Endothelial cell of umbilical vein (primary cell): ENCODE results near the gene DNAJC17. TPM values are rescaled to one million over a fixed set of nuclear protein-coding genes. Genes with fewer than 3 reads are reported as not detected.

Experiments used
- BruUV-seq: library from RNA; stranded (reverse); fragments of 400-500 nt; replicated peaks from 2 replicates; lab custom pipeline; 2021; lab: Mats Ljungman, UMichigan
- CTCF ChIA-PET: fragments of 300-600, 350-600 bp; sonication (Branson Sonifier 250); formaldehyde crosslinking; loops from one replicate; lab custom pipeline; 2021; ENCODE audit warnings: antibody characterized with exemption, inconsistent platforms; lab: Charles Lee
- POLR2A ChIA-PET: fragments of 300-600, 350-600 bp; sonication (Branson Sonifier 250); formaldehyde crosslinking; loops from one replicate; lab custom pipeline; 2021; ENCODE audit warnings: antibody characterized with exemption, inconsistent platforms; lab: Charles Lee
- DNase-seq: peaks from one replicate; pipeline ENCODE4 v3.0.0-alpha.2; 2011; ENCODE audit warnings: low read depth, low spot score
- FAIRE-seq: peaks from 2 replicates; lab custom pipeline; 2011; peaks lifted over from hg19 to GRCh38; lab: Jason Lieb, UNC
- H2AFZ ChIP-seq: 2 replicates; pipeline ENCODE4 v1.6.0; 2012; ENCODE audit warnings: low read depth, low read length, control low read depth, inconsistent platforms
- H3K27ac ChIP-seq: 2 replicates; pipeline ENCODE4 v1.5.1; 2011; ENCODE audit warnings: low read depth, mild to moderate bottlenecking, control low read depth, low read length, moderate library complexity; ENCODE audit not compliant: insufficient read depth
- H3K27me3 ChIP-seq, 2 experiments: 2 replicates each; pipeline versions ENCODE4 v1.6.0 to v1.6.1; 2011; ENCODE audit warnings: low read length in 2 of 2, mixed read lengths in 1 of 2; ENCODE audit not compliant: control insufficient read depth in 2 of 2, insufficient read depth in 2 of 2
- H3K36me3 ChIP-seq, 2 experiments: 2 replicates in 1 of 2; 3 replicates in 1 of 2; pipeline ENCODE4 v1.5.1; 2011; ENCODE audit warnings: low read length in 2 of 2, mild to moderate bottlenecking in 1 of 2, moderate library complexity in 1 of 2; ENCODE audit not compliant: control insufficient read depth in 2 of 2, insufficient read depth in 2 of 2; ENCODE audit errors: extremely low read depth in 1 of 2
- H3K4me1 ChIP-seq: 3 replicates; pipeline ENCODE4 v1.5.1; 2011; ENCODE audit warnings: mild to moderate bottlenecking, low read length; ENCODE audit not compliant: control insufficient read depth, insufficient read depth; ENCODE audit errors: extremely low read depth
- H3K4me2 ChIP-seq: 2 replicates; pipeline ENCODE4 v1.6.1; 2011; ENCODE audit warnings: low read length, control low read depth, mixed read lengths; ENCODE audit not compliant: insufficient read depth
- H3K4me3 ChIP-seq, 3 experiments: fragments of 200-600 bp in 1 of 3; sonication (generic), shearing (Covaris generic) in 1 of 3; replicated peaks in 1 of 3; 2 replicates each; pipeline ENCODE4 v1.5.1; 2011 to 2016; ENCODE audit warnings: control low read depth in 3 of 3, low read length in 3 of 3, mild to moderate bottlenecking in 2 of 3, inconsistent platforms in 1 of 3, low read depth in 1 of 3, moderate library complexity in 1 of 3; ENCODE audit not compliant: insufficient read depth in 1 of 3
- H3K79me2 ChIP-seq: 2 replicates; pipeline ENCODE4 v1.6.0; 2012; ENCODE audit warnings: low read length, inconsistent platforms; ENCODE audit not compliant: control insufficient read depth, insufficient read depth
- H3K9ac ChIP-seq: replicated peaks from 2 replicates; pipeline ENCODE3; 2011; ENCODE audit warnings: low read length, control low read depth; ENCODE audit not compliant: insufficient read depth; ENCODE audit errors: extremely low read depth
- H3K9me1 ChIP-seq: replicated peaks from 3 replicates; pipeline ENCODE4 v1.6.0; 2011; ENCODE audit warnings: mild to moderate bottlenecking, low read length; ENCODE audit not compliant: control insufficient read depth, insufficient read depth; ENCODE audit errors: extremely low read depth
- H3K9me3 ChIP-seq: replicated peaks from 2 replicates; pipeline ENCODE4 v1.5.1; 2012; ENCODE audit warnings: low read length, inconsistent platforms; ENCODE audit not compliant: control insufficient read depth, insufficient read depth
- H4K20me1 ChIP-seq: replicated peaks from 2 replicates; pipeline ENCODE3; 2011; ENCODE audit warnings: mild to moderate bottlenecking, low read length; ENCODE audit not compliant: control insufficient read depth, insufficient read depth; ENCODE audit errors: extremely low read depth
- EZH2 ChIP-seq: IDR thresholded peaks from 2 replicates; pipeline ENCODE4 v1.6.1; 2012; ENCODE audit warnings: borderline replicate concordance, low read depth, mild to moderate bottlenecking, moderate library complexity, low read length, inconsistent platforms; ENCODE audit not compliant: severe bottlenecking
- FOS ChIP-seq: IDR thresholded peaks from 2 replicates; pipeline ENCODE4 v1.6.1; 2011; ENCODE audit warnings: mild to moderate bottlenecking, low read length, moderate library complexity, borderline replicate concordance; ENCODE audit not compliant: insufficient read depth
- GATA2 ChIP-seq: IDR thresholded peaks from 2 replicates; pipeline ENCODE4 v1.7.0; 2011; ENCODE audit warnings: low read depth, mild to moderate bottlenecking, moderate library complexity, mixed read lengths, low read length; ENCODE audit not compliant: insufficient read length, insufficient read depth
- JUN ChIP-seq: IDR thresholded peaks from 2 replicates; pipeline ENCODE4 v1.6.1; 2011; ENCODE audit warnings: borderline replicate concordance, low read depth; ENCODE audit not compliant: insufficient read length, insufficient read depth
- MAX ChIP-seq: IDR thresholded peaks from 2 replicates; pipeline ENCODE4 v1.6.1; 2011; ENCODE audit not compliant: insufficient read depth, insufficient read length
- MYC ChIP-seq: IDR thresholded peaks from one replicate; pipeline ENCODE4 v1.6.1; 2011; ENCODE audit warnings: mild to moderate bottlenecking, low read depth, low read length
- POLR2A ChIP-seq: IDR thresholded peaks from 2 replicates; pipeline ENCODE4 v1.6.1; 2012; ENCODE audit warnings: low read depth, mild to moderate bottlenecking, control low read depth, low read length
- POLR2AphosphoS5 ChIP-seq: IDR thresholded peaks from 2 replicates; pipeline ENCODE4 v1.6.1; 2012; ENCODE audit warnings: low read depth, mild to moderate bottlenecking, control low read depth, low read length, moderate library complexity; ENCODE audit not compliant: insufficient read depth
- dilution Hi-C: fragments of 300-500 bp; cut with MboI; formaldehyde crosslinking; loops from one replicate; pipeline ENCODE4 v1.15.0; 2019; ENCODE audit warnings: low sequenced_read_pairs; ENCODE audit not compliant: extremely low pct_ligation_motif_present
- intact Hi-C: fragments of 100-400 bp; cut with micrococcal nuclease; formaldehyde crosslinking; loops from one replicate; pipeline ENCODE4 v1.10.0; 2022
- polyA plus RNA-seq, 4 experiments: library from polyadenylated mRNA; depleted of rRNA in 3 of 4; stranded (reverse) in 3 of 4; unstranded in 1 of 4; fragments of >200 nt; gene quantifications; 2 replicates each; pipeline versions ENCODE4 v1.2.1 to v1.2.3, GENCODE V29; 2011 to 2012; ENCODE audit warnings: missing spikeins in 1 of 4
- total RNA-seq: library from RNA; stranded (reverse); gene quantifications from 2 replicates; pipeline ENCODE4 v1.2.3, GENCODE V29; 2021
- TF ChIP-seq, protein P1 (sequence below), 2 donors: IDR thresholded peaks; 1 replicate in 1 of 2; 2 replicates in 1 of 2; pipeline ENCODE4 v1.5.1; 2011; ENCODE audit warnings: low read length in 2 of 2, mild to moderate bottlenecking in 2 of 2, moderate library complexity in 2 of 2, control low read depth in 1 of 2, inconsistent platforms in 1 of 2, low read depth in 1 of 2; ENCODE audit not compliant: insufficient read depth in 1 of 2; ENCODE audit errors: extremely low read depth in 1 of 2

The DNAJC17 gene
- total and polyA plus RNA-seq, 2 donors (not counting 3 experiments of a cell fraction or from before 2014, with no cell fraction given) = 30.7 to 46.4 TPM

DNA sequence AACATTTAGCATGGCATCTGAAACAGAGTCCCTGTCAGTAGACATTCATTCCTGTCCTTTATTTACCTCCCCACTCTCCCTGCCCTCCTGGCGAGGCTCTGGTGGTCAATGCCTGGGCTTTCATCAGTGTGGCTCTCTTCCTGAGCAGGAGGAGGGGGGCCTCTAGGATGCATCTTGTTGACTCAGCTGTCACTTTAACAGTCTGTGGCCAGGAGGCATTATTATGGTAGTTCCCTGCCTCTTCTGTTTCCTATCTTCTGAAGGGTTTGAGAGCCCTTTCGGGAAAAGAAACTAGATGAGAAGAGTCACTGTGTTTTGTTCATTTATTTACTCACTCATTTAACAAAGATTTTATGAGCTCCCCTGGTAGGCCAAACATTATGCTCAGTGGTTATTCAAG, 23.6 kb upstream of the DNAJC17 start:
- CTCF ChIA-PET = interaction anchor here (1.2 to 2.0 kb wide), 2 partner anchors 13 to 27 kb away, joined by 4 to 14 read pairs; no protein-coding TSS in a partner anchor
- intact Hi-C loops (no loop called here), dilution Hi-C loops (no loop called here)
- no peak for DNase-seq
- no peaks in the 10 kb centered on the region for H3K36me3 ChIP-seq
- no peaks in the 10 kb centered on the region for H3K79me2 ChIP-seq
- H4K20me1 ChIP-seq = no peaks in the 10 kb centered on the region
- H3K4me2 ChIP-seq = no peak overlapping the region
- H3K9ac ChIP-seq = no peak overlapping the region
- FAIRE-seq = no peak
- TF ChIP-seq POLR2AphosphoS5 (no peak), GATA2 (no peak), JUN (no peak), POLR2A (no peak), EZH2 (no peak), FOS (no peak), MAX (no peak), MYC (no peak)
- TF ChIP-seq, protein P1, sequence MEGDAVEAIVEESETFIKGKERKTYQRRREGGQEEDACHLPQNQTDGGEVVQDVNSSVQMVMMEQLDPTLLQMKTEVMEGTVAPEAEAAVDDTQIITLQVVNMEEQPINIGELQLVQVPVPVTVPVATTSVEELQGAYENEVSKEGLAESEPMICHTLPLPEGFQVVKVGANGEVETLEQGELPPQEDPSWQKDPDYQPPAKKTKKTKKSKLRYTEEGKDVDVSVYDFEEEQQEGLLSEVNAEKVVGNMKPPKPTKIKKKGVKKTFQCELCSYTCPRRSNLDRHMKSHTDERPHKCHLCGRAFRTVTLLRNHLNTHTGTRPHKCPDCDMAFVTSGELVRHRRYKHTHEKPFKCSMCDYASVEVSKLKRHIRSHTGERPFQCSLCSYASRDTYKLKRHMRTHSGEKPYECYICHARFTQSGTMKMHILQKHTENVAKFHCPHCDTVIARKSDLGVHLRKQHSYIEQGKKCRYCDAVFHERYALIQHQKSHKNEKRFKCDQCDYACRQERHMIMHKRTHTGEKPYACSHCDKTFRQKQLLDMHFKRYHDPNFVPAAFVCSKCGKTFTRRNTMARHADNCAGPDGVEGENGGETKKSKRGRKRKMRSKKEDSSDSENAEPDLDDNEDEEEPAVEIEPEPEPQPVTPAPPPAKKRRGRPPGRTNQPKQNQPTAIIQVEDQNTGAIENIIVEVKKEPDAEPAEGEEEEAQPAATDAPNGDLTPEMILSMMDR (IDR thresholded peaks at IDR 0.05; ENCODE audit: extremely low read depth in 1 of 2, insufficient read depth in 1 of 2, low read depth in 1 of 2, low read length in 2 of 2) = no peak
- peaks cover 2 to 11% of the 10 kb centered on the region in 2 experiments for H3K27me3 ChIP-seq
- POLR2A ChIA-PET = no interaction called here
- H3K4me3 ChIP-seq = no peak overlapping the region
- H3K27ac ChIP-seq = no peak overlapping the region
- no peaks in the 10 kb centered on the region for H3K4me1 ChIP-seq
- H2AFZ ChIP-seq = no peak overlapping the region
- no TSS peak for BruUV-seq
- H3K9me1 ChIP-seq = no peaks in the 10 kb centered on the region
- no peaks in the 10 kb centered on the region for H3K9me3 ChIP-seq
